HG02981 (cell line): Measurements from ENCODE around the gene SLC7A6.

Source experiments
- ATAC-seq: cut with Tn5 transposase; IDR thresholded peaks from one replicate; pipeline ENCODE4 v1.9.1; 2021; ENCODE audit warnings: mild to moderate bottlenecking, moderate library complexity; ENCODE audit not compliant: unreplicated experiment

Gene SLC7A6

DNA sequence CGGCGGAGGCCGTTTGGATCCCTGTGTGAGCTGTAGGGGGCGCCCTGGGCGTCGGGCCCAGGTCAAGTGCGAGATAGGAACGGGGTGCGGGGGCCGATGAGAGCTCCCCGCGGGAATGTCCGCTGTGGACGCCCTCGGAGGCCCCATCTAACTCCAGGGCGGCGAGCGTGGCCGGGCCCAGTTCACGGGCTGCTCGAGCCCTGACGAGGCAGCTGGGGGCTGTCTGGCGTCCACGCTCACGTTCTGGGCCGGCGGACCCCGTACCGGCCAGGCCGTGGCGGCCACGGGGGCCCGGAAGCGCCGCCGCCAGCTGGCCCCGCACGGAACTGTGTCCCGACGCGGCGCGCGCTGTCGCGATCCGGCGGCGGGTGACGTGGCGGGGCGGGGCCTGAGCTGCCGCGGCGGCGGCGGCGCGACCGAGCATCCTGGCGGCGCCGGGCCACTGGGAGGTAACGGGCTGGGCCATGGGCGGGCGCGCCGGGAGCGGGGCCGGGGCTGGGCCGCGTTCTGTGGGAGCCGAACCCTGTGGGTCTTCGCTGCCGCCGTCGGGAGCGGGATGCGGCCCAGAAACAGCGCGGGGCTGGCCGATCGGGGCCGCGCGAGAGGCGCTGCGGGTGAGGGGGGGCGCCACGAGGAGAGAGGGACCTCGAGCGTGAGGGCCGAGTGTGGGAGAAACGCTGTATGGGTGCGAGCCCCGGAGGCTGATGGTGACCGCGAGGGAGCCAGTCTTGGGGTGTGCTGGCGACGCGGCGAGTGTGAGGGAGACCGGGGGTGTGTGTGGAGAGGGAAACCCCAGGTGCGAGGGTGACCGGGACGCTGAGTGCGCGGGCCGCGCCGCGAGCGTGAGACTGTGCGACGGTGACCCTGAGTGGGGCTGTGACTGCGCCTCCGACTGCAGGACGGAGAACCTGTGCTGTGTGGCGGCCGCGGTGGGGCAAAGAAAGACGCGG, at the start of gene SLC7A6:
SLC7A6 (plus strand) TSS at position 399 of the 950 bp plus-strand sequence. CDS start 10,201 bp downstream, outside the sequence.
- ATAC-seq, result peak; percentile 53

DNA sequence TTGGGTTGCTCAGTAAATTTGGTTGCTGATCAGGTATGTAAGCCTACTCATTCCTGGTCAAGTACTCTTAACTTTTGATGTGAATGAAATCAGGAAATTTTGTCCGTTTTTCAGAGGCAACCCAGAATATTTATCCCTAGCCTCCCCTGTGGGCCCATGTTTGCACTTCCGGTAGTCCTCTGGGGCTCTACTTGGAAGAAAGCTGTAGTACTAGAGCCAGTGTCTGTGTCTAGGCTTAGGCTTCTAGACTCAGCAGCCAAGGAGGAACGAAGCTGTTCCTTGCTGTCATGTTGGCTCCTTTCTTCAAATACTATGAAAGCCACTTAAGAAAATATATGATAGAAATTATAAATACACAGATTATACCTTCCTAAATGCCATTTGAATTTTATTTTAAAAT, 49.6 kb upstream of the SLC7A6 start:
- ATAC-seq, result no peak

DNA sequence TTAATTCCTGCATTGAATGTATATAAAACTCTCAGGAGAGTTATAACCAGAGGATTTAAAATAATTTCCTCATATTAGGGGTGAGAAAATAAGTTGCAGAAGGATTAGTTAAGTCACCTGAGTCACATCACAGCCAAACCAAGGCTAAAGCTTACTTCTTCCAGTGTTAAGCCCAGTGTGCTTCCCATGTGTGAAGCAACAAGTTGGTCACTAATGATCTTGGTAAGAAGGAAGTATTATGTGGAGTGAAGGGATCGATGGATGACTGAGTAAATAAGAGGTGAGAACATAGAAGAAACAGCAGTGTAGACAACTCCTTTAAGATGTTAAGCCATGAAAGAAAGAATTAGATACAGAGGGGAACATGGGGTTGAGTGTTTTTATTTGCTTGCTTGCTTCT, 49.0 kb upstream of the SLC7A6 start:
- no peak for ATAC-seq

DNA sequence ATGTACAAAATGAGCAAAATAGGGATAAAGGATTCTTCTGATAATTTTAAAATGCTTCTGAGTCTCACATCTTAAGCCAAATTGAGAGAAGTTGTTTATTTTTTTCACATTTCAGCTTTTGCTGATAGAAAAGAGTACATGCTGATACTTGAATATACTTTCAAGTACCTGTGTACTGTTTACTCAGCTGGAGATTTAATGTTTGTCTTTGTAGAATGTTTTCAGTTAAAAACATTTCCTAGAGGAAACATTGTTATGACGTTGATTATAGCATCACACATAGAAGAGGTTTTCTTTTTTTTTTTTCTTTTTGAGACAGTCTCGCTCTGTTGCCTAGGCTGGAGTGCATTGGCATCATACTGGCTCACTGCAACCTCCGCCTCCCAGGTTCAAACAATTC, 48.1 kb upstream of the SLC7A6 start:
- ATAC-seq, result no peak

DNA sequence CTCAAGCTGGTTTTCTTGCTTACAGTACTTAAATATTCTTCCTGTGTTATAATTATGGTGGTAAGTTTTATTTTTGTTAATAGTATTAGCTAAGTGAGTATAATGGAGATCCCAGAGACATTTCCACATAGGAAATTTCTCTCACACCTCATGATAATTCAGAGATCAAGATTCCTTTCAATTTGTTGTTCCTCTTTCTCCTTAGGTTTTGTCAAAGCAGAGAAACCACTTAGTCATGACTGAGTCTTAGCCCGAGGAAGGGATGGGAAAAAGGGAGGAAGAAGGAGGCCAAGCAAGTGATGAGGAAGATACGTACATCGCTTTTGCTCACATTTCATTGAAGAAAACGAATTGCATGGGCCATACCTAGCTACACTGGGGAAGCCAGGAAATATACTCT, 46.8 kb upstream of the SLC7A6 start:
- ATAC-seq, result no peak

DNA sequence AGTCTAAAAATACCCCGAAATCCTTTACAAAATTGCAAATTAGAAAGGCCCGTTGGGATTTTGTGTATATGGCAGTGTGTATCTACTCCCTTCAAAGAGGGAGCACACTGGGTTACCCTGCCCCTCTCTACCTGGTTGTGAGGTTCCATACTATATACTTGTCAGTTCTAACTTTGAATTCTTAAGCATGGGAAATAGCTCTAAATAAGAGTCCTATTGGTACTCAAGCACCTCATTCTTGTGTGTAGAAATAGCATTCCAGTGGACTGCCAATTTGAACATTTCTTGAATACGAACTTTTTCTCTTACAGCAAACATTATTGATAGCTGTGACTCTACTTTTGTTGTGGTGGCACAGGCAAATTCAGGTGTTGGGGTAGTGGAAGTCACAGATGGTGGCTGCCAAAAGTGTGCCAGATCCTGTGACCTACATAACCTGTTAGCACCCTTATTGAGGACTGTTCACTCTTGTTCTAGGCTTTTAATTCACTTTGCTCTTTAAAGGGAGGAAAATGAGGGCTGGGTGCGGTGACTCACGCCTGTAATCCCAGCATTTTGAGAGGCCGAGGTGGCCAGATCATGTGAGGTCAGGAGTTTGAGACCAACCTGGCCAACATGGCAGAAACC, 44.5 kb upstream of the SLC7A6 start:
- no peak for ATAC-seq

DNA sequence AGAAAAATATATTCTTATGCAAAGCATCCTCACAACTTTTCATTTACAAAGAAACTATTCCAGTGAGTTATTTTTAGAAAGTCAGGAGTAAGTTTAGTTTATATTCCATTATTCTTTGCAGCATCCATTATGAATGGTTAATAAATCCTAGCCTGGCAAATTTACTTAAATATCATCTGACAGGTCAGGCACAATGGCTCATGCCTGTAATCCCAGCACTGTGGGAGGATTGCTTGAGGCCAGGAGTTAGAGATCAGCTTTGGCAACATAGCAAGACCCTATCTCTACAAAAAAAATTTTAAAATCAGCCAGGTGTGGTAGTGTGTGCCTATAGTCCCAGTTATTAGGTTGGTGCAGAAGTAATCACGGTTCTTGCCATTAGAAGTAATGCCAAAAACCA, 41.3 kb upstream of the SLC7A6 start:
- no peak for ATAC-seq

DNA sequence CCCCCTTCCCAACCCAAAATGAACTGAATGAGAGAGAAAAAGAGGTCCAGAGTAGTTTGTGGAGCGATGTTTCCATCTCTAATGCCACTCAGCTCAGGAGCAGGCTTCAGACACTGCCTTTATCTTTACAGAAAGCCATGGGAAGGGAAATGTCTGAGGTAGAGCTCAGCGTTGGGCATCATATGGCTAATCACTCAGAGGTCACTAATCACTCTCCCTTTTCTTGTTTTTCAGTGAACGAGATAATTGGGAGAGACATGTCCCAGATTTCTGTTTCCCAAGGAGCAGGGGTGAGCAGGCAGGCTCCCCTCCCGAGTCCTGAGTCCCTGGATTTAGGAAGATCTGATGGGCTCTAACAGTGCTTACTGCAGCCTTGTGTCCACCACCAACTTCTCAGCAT, 38.2 kb upstream of the SLC7A6 start:
- no peak for ATAC-seq

DNA sequence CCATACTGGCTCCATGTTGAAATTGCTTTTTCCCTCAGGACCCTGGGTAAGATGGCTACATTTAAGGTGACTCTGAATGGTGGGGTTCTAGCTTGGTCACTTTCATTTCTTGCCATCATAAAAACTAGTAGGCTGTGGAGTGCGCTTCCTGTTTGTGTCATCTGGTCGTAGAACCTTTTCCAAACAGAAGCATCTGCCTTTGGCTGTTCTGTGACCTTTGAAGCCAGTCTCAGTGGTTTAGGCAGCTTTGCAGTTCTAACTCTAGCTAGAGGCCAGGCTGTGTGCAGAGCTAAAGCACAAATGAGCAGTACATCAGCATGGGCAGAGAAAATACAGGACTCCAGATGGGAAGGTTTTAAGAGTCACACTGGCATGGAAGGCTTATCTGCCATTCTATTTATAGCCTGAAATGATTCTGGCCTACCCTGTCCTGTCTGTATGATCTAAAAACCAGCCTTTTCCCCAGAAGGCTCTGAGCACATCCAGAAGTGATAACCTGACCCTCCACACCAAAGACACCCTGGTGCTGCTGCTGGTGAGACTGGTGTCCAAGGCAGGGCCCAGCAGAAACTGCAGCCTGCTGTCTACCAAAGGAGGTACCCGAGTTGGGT, 37.0 kb upstream of the SLC7A6 start:
- no peak for ATAC-seq

DNA sequence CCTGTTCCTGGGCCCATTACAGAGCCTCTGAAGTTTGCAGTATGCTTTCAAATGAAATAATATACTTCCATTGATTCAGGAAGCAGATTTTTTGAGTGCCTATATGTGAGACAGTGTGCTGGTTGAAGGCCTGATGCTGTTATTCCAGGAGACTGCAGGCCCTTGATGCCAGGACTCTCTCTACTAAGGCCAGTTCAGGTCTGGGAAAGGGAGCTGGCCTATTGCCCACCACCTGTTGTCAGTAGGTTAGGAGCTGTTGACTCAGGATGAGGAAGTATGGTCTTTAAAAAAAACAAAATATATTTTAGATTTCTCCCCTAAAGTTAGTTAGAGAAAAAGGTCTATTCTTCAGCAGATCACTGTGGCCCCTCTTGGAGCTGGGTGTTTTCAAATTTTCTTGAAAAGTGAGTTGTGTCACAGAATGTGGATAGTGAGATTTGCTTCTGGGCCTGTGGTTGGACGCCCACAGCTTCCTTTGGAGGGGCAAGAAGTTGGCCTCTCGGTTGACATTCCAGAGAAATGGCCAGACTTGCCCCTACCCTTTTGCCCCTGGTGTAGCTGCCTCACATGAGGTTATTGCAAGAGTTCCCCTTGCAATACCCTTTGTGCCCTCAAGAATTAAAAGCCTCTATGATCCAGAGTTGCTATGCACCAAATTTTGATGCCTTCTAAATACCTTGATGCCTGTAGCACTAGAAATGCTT, 36.3 kb upstream of the SLC7A6 start:
- no peak for ATAC-seq

DNA sequence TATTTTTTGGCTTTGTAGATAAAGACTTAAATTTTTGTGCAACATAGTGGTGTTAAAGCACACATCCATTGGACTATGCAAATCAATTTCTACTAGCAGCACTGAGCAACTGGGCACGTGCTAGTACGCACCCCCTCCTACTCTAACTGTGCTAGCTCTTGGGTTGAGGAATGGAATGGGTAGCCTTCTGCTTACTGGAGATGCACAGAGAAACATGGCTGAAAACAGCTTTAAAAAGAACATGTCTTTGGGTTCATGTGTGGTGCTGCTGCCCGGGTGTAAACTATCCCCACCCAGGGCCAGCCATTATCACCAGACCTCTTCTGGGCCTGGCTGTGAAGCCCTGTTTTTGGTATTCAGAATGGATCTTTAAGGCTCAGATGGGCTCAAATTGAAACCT, 35.7 kb upstream of the SLC7A6 start:
- ATAC-seq, result no peak

DNA sequence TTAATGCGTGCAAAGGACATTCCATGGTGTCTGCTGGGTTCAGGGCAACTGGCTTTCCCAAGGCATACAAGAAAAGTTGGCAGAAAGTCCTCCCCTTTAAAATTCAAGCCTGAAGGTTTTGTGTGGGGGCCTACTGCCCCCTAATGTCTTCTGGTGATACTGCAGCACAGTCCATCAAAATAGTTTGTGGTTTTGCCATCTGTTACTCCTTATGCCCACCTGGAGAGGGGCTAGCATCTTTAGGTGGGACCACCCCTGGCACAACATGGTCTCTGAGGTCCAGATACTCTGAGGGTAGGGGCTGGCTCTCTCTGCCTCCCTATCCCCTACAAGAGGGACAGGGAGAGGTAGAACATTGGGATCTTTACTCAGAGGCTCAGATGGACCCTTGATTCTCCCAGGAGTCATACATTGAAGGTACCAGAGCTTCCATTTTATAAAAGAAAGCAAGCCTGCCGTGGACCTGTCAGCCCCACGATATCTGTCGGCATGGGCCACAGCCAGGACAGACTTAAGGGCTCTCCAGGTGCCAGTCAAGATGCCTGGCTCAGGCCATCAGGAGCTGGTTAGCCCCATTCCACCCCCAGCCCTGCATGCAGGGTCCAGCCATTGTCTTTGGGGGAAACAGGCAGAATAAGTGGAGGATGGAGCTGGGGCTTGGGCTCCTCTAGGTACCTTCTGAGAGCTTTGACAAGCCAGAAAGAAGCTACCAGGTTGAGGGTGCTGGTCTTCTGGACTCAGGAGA, 34.7 kb upstream of the SLC7A6 start:
- no peak for ATAC-seq

DNA sequence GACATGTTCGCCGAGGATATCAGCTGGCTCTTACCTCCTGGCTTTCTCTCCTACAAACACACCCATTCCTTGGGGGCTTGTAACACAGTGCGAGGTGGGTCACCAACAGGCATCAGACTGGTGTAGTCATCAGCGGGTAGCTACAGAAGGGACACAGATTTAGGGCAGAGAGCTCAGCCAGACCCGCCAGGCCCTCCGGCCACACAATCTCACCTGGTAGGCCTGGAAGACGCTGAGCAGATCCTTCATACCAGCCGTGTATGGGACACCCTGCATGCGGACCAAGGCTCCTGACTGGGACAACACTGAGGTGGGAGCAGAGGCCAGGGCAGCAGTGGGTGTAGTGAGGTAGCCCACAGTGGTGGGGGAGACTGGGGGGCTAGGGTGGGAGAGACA, 34.2 kb upstream of the SLC7A6 start:
- ATAC-seq, result no peak

DNA sequence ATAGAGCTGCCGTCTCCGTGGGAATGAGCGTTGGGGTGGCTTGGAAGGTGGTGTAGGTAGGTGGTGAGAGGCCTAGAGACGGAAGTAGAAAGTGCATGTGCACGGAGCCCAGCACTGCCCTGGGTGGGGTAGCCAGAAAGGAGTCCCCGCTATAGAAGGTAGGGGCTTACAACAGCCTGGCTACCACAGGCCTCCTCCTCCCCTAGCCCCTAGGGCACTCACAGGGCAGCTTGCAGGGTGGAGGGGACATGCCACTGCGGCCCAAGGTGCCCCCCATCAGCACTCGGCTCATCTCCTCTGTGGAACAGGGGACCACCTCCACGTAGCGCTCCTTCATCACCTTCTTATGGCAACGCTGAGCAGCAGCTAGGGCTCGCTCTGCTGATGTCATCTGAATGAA, 33.4 kb upstream of the SLC7A6 start:
- ATAC-seq, result no peak

DNA sequence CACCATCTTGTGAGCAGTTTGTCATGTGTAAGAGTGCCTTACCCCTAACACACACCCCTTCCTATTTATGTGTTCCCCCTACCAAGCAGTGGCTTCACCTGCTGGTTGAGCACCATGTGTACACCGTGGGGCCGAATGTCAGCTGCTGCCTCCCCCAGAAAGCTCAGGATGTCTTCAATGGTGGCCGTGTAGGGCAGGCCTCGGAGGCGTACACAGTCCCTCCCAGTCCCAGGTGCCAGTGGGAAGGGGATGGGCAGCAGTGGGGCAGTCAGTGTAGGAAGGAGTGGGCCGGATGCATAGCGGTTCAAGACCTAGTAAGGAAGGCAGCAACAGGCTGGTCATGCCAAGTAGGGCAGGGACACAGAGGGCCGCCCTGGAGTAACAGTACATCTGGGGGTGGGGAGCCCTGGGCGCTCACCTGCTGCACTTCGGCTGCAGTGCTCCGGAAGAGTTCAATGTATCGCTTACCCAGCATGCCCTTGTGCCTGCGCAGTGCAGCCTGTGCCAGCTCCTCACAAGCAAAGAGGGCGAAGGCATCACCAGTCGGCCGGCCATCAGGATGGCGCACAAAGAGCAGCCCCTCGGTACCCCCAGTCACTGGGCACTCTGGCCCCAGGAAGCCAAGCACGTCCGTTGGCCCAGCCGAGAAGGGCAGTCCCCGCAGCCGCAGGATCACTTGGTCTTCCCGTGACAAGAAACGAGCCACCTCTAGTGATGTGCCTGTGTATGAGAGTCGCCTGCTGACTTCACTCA, 32.8 kb upstream of the SLC7A6 start:
- ATAC-seq, result no peak

DNA sequence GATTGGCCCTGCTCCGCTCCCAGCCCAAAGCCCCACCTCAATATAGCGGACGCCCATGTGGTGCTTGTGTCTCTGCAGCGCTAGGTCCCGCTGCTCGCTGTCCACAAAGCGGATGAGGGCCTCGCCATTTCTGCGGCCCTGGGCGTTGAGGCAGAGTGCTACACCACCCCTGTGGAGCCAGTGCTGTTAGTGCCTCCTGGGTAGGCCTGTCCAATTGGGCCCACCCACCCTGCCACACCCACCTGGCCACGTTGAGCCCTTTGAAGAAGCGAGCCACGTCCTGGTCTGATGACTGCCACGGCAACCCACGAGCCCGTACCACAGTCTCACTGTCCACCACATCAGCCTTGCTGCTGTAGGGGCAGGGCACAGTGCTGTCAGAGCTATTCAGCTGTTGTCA, 32.0 kb upstream of the SLC7A6 start:
- no peak for ATAC-seq

DNA sequence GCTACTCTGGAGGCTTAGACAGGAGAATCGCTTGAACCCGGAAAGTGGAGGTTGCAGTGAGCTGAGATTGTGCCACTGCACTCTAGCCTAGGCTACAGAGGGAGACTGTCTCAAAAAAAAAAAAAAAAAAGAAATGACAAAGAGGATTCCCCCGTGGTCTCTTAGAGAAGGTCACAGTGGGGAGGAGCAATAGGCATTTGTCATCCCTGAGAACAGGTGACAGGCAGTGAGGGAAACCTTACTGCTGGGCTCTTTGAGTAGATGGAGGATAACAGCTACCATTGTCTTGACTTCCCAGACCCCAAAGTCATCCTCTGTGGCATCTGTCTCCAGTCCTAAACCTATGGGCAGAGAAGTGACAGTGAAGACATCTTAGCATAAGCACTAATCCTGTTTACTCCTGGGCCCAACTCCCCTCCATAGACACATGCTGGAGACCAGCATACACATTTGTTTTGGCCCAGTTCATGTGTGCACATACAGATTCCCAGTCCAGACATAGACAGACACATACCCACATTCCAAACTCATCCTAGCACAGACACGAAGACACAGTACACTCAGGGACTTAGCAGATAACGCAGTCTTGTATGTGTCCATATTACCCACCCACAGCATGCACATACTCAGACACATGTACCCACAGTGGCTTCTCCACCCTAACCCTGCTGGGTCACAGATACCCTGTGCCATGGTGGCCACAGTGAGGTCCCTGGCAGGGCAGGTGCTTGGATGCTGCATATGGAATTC, 31.1 kb upstream of the SLC7A6 start:
- no peak for ATAC-seq

DNA sequence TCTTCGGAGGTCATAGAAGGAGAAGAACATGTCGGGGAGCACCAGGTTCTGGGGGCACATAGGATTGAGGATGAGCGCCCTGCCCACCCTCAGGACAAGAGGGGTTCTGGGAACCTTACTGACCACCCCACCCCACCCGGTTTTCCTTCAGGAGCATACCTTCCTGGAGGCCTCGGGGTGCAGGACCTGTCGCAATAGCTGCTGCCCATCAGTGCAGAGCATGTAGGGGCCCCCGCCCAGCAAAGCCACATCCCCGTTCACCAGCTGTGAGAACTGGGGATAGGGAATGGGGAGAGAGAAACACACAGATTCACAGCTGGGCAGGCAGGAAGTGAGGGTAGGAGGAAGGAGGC, 30.5 kb upstream of the SLC7A6 start:
- no peak for ATAC-seq
